GM23248 (cell line): ENCODE results near the gene GLG1. TPM values are rescaled to one million over a fixed set of nuclear protein-coding genes. Genes with fewer than 3 reads are reported as not detected.

ENCODE experiments used
- DNase-seq: peaks from one replicate; pipeline ENCODE4 v3.0.0-alpha.2; 2015
- H2AFZ ChIP-seq: fragments of 200-600 bp; sonication (generic); 2 replicates; pipeline ENCODE4 v1.6.1; 2016; ENCODE audit warnings: antibody characterized with exemption
- H3F3A ChIP-seq: fragments of 200-600 bp; sonication (generic); 2 replicates; pipeline ENCODE4 v1.6.1; 2016; ENCODE audit warnings: mild to moderate bottlenecking, antibody characterized with exemption, mixed run types; ENCODE audit not compliant: insufficient read depth
- H3K27ac ChIP-seq: fragments of 200-600 bp; sonication (generic); 2 replicates; pipeline ENCODE4 v1.5.1; 2016; ENCODE audit warnings: mild to moderate bottlenecking
- H3K27me3 ChIP-seq: fragments of 200-600 bp; sonication (generic); replicated peaks from 2 replicates; pipeline ENCODE4 v1.6.1; 2016; ENCODE audit warnings: mild to moderate bottlenecking; ENCODE audit not compliant: insufficient read depth
- H3K36me3 ChIP-seq: fragments of 200-600 bp; sonication (generic); 2 replicates; pipeline ENCODE4 v1.6.1; 2016; ENCODE audit warnings: low read depth, mild to moderate bottlenecking
- H3K4me1 ChIP-seq: fragments of 200-600 bp; sonication (generic); 2 replicates; pipeline ENCODE4 v1.6.1; 2016; ENCODE audit warnings: mild to moderate bottlenecking; ENCODE audit not compliant: insufficient read depth
- H3K4me2 ChIP-seq: fragments of 200-600 bp; sonication (generic); one replicate; pipeline ENCODE4 v1.6.1; 2016; ENCODE audit warnings: mild to moderate bottlenecking; ENCODE audit not compliant: unreplicated experiment
- H3K4me3 ChIP-seq: fragments of 200-600 bp; sonication (generic); 2 replicates; pipeline ENCODE4 v1.5.1; 2016; ENCODE audit warnings: mild to moderate bottlenecking
- H3K79me2 ChIP-seq: fragments of 200-600 bp; sonication (generic); 2 replicates; pipeline ENCODE4 v1.6.1; 2016; ENCODE audit warnings: mild to moderate bottlenecking; ENCODE audit not compliant: insufficient read depth
- H3K9ac ChIP-seq: fragments of 200-600 bp; sonication (generic); 2 replicates; pipeline ENCODE4 v1.6.1; 2016; ENCODE audit warnings: mild to moderate bottlenecking
- H3K9me2 ChIP-seq: fragments of 200-600 bp; sonication (generic); 2 replicates; pipeline ENCODE4 v1.6.1; 2016; ENCODE audit warnings: mixed run types, mild to moderate bottlenecking, moderate library complexity; ENCODE audit not compliant: insufficient read depth
- H3K9me3 ChIP-seq: fragments of 200-600 bp; sonication (generic); one replicate; pipeline ENCODE4 v1.6.1; 2017; ENCODE audit warnings: low read depth
- H4K20me1 ChIP-seq: fragments of 200-600 bp; sonication (generic); 2 replicates; pipeline ENCODE4 v1.6.0; 2016; ENCODE audit not compliant: insufficient read depth
- EZH2 ChIP-seq: fragments of 200-600 bp; sonication (generic); IDR thresholded peaks from 2 replicates; pipeline ENCODE4 v1.6.1; 2018; ENCODE audit warnings: antibody characterized with exemption, mild to moderate bottlenecking; ENCODE audit not compliant: insufficient read depth, poor library complexity, severe bottlenecking
- EZH2phosphoT487 ChIP-seq: fragments of 200-600 bp; sonication (generic); IDR thresholded peaks from 2 replicates; pipeline ENCODE4 v1.6.1; 2018; ENCODE audit warnings: antibody characterized with exemption, moderate library complexity, mild to moderate bottlenecking, low read depth; ENCODE audit not compliant: insufficient read depth
- WGBS, 2 experiments: methylation state at CpG; one replicate each; pipeline ENCODE4 v1.1.6; 2015 to 2017; ENCODE audit warnings: low lambda C conversion rate in 2 of 2, low coverage in 1 of 2; ENCODE audit errors: missing lambda C conversion rate in 2 of 2; 5-methylcytosine and 5-hydroxymethylcytosine counted together
- in situ Hi-C: fragments of 300-500 bp; cut with MboI; formaldehyde crosslinking; loops from 2 replicates; pipeline ENCODE4 v1.15.0; 2020
- polyA plus RNA-seq: library from polyadenylated mRNA; unstranded; fragments of >200 nt; fragmentation: Nextera tagmentation; extraction: Ambion mirVana; gene quantifications from 2 replicates; pipeline ENCODE4 v1.2.1, GENCODE V29; 2016
- total RNA-seq: library from RNA; depleted of rRNA; stranded (reverse); fragments of >200 nt; shearing (Covaris generic); gene quantifications from 2 replicates; pipeline ENCODE4 v1.2.3, GENCODE V29; 2014

Gene GLG1
- total and polyA plus RNA-seq, 2 experiments from 2014 or later: 136 to 145 TPM

DNA sequence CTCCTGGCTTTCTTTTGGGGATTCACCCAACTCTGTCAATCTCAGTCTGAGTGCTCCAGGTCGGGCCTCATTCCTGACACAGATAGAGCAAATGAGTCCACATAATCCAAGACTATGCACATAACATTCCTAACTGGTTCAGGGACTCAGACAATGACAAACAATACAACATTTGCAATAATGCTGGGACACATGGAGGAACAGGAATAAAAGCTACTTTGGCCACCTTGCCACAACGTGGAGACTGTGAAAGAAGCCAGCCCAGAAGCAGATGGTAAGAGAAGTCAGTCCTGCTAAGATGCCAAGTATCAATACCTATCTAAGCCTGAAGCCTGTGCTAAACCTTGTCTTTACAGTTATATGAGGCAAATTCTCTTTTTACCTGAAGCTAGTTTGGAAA lies 39.0 kb downstream of the GLG1 start:
- Histone ChIP-seq H3K9ac (no peak overlapping the region), H3K79me2 (peaks cover 97% of the 10 kb centered on the region), H3K36me3 (no peaks in the 10 kb centered on the region), H3K27ac (no peak overlapping the region), H3K4me3 (no peak overlapping the region), H3K9me2 (no peaks in the 10 kb centered on the region), H4K20me1 (peaks cover 38% of the 10 kb centered on the region), H2AFZ (no peak overlapping the region), H3F3A (0 out of 2 replicates have a peak, but pooled peaks cover 10% of the 10 kb centered on the region), H3K4me2 (no peak overlapping the region), H3K27me3 (no peaks in the 10 kb centered on the region), H3K4me1 (peaks cover 23% of the 10 kb centered on the region; the same call in 1 of the 2 replicates), H3K9me3 (no peaks in the 10 kb centered on the region)
- TF ChIP-seq EZH2 (no peak), EZH2phosphoT487 (no peak)
- DNase-seq: no peak
- in situ Hi-C loops: no loop called here
- WGBS, 2 experiments: 94 to 100% methylated on average over 2 of the region's 2 CpGs

DNA sequence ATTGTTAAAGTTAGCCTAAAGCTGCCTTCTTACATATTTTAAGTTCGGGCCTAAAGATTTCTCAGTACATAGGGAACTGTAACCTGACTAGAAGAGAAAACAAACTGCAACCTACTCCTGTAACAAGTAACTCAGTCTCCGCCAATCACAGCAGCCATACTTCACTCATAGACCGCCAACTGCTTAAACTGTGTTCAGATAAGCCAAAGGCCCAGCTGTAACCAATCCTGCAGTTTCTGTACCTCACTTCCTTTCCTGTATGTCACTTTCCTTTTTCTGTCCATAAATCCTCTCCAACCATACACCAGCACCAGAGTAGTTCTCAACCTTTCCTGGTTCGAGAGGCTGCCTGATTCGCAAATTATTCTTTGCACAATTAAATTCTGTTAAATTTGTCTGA lies 41.5 kb downstream of the GLG1 start:
- 0 out of 2 replicates have a peak, but pooled peaks cover 10% of the 10 kb centered on the region for H3F3A ChIP-seq
- H3K36me3 ChIP-seq: no peaks in the 10 kb centered on the region
- no peak overlapping the region for H3K4me2 ChIP-seq
- DNase-seq: no peak
- no peaks in the 10 kb centered on the region for H3K27me3 ChIP-seq
- no peak overlapping the region for H3K4me3 ChIP-seq
- H3K9me2 ChIP-seq: no peaks in the 10 kb centered on the region
- 89 to 92% methylated on average over 5 of the region's 5 CpGs for WGBS, 2 experiments
- H4K20me1 ChIP-seq: peaks cover 46% of the 10 kb centered on the region
- H3K27ac ChIP-seq: no peak overlapping the region
- TF ChIP-seq EZH2 (no peak), EZH2phosphoT487 (no peak)
- no peak overlapping the region for H2AFZ ChIP-seq
- H3K4me1 ChIP-seq: peaks cover 27% of the 10 kb centered on the region; the same call in 1 of the 2 replicates
- in situ Hi-C loops: no loop called here
- no peak overlapping the region for H3K9ac ChIP-seq
- H3K79me2 ChIP-seq: peaks cover 97% of the 10 kb centered on the region
- no peaks in the 10 kb centered on the region for H3K9me3 ChIP-seq

DNA sequence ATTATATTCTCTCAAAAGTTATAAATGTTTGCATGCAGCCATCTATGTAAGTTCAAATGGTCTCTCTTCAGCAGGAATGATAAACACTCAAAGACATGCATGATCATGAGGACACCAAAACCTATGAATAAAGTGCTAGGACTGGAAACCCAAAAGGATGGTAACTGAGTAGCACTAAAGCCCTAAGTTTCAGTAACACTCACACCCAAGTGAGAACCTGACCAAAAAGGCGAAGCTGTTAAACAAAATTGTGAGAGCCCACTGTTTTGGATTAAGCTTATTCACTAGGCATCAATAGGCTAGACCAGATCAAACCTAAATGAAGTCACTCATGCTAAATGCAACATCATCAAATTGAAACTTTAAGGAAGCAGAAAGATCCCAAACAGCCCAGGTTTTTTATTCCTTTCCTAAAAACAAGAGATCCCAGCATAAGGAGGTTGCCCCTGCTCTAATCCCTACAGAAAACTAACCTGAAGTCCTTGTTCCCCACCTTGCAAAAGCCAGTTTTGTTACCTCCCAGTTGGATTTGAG lies 42.4 kb downstream of the GLG1 start:
- Histone ChIP-seq H3K27ac (no peak overlapping the region), H3K4me1 (peaks cover 27% of the 10 kb centered on the region; the same call in 1 of the 2 replicates), H3K4me3 (no peak overlapping the region), H3K9me3 (no peaks in the 10 kb centered on the region), H3F3A (0 out of 2 replicates have a peak, but pooled peaks cover 10% of the 10 kb centered on the region), H2AFZ (no peak overlapping the region), H3K9me2 (no peaks in the 10 kb centered on the region), H3K36me3 (no peaks in the 10 kb centered on the region), H3K79me2 (peaks cover 97% of the 10 kb centered on the region), H3K27me3 (no peaks in the 10 kb centered on the region), H3K4me2 (no peak overlapping the region), H3K9ac (no peak overlapping the region), H4K20me1 (peaks cover 46% of the 10 kb centered on the region)
- no peak for TF ChIP-seq EZH2phosphoT487
- TF ChIP-seq EZH2: no peak
- 100% methylated on average over 1 of the region's 1 CpG for WGBS, 2 experiments
- in situ Hi-C loops: no loop called here
- no peak for DNase-seq

DNA sequence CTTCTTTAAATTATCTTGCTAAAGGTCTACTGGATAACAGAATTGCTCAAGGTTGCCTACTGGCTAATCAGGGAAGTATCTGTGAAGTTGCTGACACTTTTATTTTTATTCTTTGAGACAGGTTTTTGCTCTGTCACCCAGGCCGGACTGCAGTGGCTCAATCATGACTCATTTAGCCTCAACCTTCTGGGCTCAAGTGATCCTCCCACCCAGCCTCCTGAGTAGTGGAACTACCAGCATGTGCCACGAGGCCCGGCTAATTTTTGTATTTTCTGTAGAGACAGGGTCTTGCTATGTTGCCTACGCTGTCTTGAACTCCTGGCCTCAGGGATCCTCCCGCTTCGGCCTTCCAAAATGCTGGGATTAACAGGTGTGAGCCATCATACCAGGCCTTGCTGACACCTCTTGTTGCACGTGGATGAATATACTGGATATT lies 43.1 kb downstream of the GLG1 start:
- H4K20me1 ChIP-seq: peaks cover 39% of the 10 kb centered on the region
- H3K36me3 ChIP-seq: no peaks in the 10 kb centered on the region
- TF ChIP-seq EZH2phosphoT487 (no peak), EZH2 (no peak)
- no peak overlapping the region for H2AFZ ChIP-seq
- H3K9me2 ChIP-seq: no peaks in the 10 kb centered on the region
- peaks cover 20% of the 10 kb centered on the region; the same call in 1 of the 2 replicates for H3K4me1 ChIP-seq
- no peaks in the 10 kb centered on the region for H3K27me3 ChIP-seq
- H3K79me2 ChIP-seq: peaks cover 97% of the 10 kb centered on the region
- whole genome bisulfite sequencing, 2 experiments: 81 to 86% methylated on average over 7 of the region's 7 CpGs
- DNase-seq: peak; percentile 67
- H3K9me3 ChIP-seq: no peaks in the 10 kb centered on the region
- H3K9ac ChIP-seq: no peak overlapping the region
- H3K4me3 ChIP-seq: no peak overlapping the region
- in situ Hi-C loops: no loop called here
- 0 out of 2 replicates have a peak, but pooled peaks cover 10% of the 10 kb centered on the region for H3F3A ChIP-seq
- H3K27ac ChIP-seq: no peak overlapping the region; the same call in 1 of the 2 replicates
- no peak overlapping the region for H3K4me2 ChIP-seq
